ENCODE data around the gene AIF1. TPM values are rescaled to one million over a fixed set of nuclear protein-coding genes. Genes with fewer than 3 reads are reported as not detected.
A peak's percentile ranks its signal among the peaks of the same experiment; 100 is the strongest.

Gene AIF1
- total RNA-seq, 1 donor from 2014 or later = 3.8 TPM

DNA sequence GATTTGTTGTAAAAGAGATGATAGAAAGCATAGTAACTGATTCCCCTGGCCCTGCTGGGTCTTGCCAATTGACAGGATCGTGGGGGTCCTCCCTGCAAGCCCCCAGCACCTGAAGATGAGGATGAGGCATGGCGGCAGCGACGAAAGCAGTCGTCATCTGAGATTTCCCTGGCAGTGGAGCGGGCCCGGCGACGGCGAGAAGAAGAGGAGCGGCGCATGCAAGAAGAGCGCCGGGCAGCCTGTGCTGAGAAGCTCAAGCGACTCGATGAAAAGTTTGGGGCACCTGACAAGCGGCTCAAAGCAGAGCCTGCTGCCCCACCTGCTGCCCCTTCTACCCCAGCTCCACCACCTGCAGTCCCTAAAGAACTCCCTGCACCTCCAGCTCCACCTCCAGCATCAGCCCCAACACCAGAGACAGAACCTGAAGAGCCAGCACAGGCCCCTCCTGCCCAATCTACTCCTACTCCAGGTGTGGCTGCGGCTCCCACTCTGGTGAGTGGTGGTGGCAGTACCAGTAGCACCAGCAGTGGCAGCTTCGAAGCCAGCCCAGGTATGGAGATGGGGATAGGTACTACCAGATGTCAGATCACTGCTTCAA is 12.8 kb downstream of the AIF1 start:
- H3K4me3 Mint-ChIP-seq = no peak overlapping the region
- TF ChIP-seq, protein P1, sequence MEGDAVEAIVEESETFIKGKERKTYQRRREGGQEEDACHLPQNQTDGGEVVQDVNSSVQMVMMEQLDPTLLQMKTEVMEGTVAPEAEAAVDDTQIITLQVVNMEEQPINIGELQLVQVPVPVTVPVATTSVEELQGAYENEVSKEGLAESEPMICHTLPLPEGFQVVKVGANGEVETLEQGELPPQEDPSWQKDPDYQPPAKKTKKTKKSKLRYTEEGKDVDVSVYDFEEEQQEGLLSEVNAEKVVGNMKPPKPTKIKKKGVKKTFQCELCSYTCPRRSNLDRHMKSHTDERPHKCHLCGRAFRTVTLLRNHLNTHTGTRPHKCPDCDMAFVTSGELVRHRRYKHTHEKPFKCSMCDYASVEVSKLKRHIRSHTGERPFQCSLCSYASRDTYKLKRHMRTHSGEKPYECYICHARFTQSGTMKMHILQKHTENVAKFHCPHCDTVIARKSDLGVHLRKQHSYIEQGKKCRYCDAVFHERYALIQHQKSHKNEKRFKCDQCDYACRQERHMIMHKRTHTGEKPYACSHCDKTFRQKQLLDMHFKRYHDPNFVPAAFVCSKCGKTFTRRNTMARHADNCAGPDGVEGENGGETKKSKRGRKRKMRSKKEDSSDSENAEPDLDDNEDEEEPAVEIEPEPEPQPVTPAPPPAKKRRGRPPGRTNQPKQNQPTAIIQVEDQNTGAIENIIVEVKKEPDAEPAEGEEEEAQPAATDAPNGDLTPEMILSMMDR (conservative IDR thresholded peaks at IDR 0.05) = no peak
- DNase-seq (ENCODE audit: extremely low spot score, unreplicated experiment) = no peak
- H3K4me1 Mint-ChIP-seq (ENCODE audit: unreplicated experiment) = peaks cover 10% of the 10 kb centered on the region
- H3K27me3 Mint-ChIP-seq = no peaks in the 10 kb centered on the region
- H3K36me3 Mint-ChIP-seq = peaks cover 43% of the 10 kb centered on the region
- no peak overlapping the region for H3K27ac Mint-ChIP-seq
- no peaks in the 10 kb centered on the region for H3K9me3 Mint-ChIP-seq

DNA sequence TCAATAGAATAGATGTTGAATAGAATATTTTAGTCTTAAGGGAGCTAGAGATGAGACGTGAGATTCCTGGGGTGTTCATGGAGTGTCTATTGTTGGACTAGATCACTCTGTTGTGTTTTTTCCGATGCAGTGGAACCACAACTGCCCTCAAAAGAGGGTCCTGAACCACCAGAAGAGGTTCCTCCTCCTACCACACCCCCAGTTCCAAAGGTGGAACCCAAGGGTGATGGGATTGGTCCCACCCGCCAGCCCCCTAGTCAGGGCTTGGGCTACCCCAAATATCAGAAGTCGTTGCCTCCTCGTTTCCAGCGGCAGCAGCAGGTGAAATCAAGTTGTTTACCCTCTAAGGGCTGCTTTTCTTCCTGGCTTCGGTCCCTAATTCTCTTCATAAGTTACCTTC is 14.0 kb downstream of the AIF1 start:
- Mint-ChIP-seq H3K27ac (no peak overlapping the region), H3K9me3 (no peaks in the 10 kb centered on the region), H3K4me1 (ENCODE audit: unreplicated experiment) (peaks cover 5% of the 10 kb centered on the region), H3K27me3 (no peaks in the 10 kb centered on the region), H3K36me3 (peaks cover 38% of the 10 kb centered on the region), H3K4me3 (peak overlapping the region; percentile 10)
- no peak for DNase-seq (ENCODE audit: extremely low spot score, unreplicated experiment)
- TF ChIP-seq, protein P1 (conservative IDR thresholded peaks at IDR 0.05) = no peak

DNA sequence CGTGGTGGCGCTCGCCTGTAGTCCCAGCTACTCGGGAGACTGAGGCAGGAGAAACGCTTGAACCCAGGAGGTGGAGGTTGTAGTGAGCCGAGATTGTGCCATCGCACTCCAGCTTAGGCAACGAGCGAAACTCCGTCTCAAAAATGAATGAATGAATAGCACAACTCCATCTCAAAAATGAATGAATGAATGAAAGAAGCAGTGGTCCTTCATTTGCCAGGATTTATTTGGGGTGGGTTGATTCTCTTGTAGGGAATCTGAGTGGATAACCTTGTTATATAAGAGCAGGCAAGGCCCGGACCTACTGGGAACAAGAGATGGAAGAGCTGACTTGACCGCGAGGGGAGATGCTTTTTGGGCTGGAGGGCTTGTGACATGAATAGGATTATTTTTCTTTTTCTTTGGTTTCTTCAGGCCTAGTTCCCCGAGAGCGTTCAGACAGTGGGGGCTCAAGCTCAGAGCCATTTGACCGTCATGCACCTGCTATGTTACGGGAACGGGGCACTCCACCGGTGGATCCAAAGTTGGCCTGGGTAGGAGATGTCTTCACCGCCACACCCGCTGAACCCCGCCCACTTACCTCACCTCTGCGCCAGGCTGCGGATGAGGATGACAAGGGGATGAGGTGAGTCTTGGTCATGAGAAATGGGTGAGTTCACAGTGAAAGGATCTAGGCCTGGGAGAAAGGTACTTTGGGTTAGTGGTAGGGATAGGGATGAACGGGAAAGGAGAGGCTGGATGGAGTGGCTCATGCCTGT is 15.3 kb downstream of the AIF1 start:
- peaks cover 40% of the 10 kb centered on the region for H3K36me3 Mint-ChIP-seq
- H3K4me3 Mint-ChIP-seq = no peak overlapping the region
- peaks cover 5% of the 10 kb centered on the region for H3K4me1 Mint-ChIP-seq (ENCODE audit: unreplicated experiment)
- H3K27me3 Mint-ChIP-seq = no peaks in the 10 kb centered on the region
- no peak for DNase-seq (ENCODE audit: extremely low spot score, unreplicated experiment)
- TF ChIP-seq, protein P1 (conservative IDR thresholded peaks at IDR 0.05) = no peak
- no peak overlapping the region for H3K27ac Mint-ChIP-seq
- H3K9me3 Mint-ChIP-seq = no peaks in the 10 kb centered on the region

DNA sequence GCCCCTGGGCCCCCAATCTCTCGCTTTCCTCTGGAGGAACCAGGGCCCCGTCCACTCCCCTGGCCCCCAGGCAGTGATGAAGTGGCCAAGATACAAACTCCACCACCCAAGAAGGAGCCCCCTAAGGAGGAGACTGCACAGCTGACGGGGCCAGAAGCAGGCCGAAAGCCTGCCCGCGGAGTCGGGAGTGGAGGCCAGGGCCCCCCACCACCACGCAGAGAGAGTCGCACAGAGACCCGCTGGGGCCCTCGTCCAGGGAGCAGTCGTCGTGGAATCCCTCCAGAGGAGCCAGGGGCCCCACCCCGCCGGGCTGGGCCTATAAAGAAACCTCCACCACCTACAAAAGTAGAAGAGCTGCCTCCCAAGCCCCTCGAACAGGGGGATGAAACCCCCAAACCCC is 16.2 kb downstream of the AIF1 start:
- Mint-ChIP-seq H3K9me3 (no peaks in the 10 kb centered on the region), H3K4me1 (ENCODE audit: unreplicated experiment) (peaks cover 5% of the 10 kb centered on the region), H3K4me3 (no peak overlapping the region), H3K36me3 (peaks cover 38% of the 10 kb centered on the region), H3K27me3 (no peaks in the 10 kb centered on the region), H3K27ac (no peak overlapping the region)
- DNase-seq (ENCODE audit: extremely low spot score, unreplicated experiment) = no peak
- TF ChIP-seq, protein P1 (conservative IDR thresholded peaks at IDR 0.05) = no peak

DNA sequence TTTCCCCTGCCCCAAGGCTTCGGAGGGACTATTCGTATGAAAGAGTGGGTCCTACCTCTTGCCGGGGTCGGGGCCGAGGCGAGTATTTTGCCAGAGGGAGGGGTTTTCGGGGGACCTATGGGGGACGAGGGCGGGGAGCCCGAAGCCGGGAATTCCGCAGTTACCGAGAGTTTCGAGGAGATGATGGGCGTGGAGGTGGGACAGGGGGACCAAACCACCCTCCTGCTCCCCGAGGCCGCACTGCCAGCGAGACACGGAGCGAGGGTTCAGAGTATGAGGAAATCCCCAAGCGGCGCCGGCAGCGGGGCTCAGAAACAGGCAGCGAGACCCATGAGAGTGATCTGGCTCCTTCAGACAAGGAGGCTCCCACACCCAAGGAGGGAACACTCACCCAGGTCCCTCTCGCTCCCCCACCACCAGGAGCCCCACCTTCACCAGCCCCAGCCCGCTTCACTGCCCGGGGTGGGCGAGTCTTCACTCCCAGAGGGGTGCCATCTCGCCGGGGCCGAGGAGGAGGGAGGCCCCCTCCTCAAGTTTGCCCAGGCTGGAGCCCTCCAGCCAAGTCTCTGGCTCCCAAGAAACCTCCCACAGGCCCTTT is 16.7 kb downstream of the AIF1 start:
- no peak for DNase-seq (ENCODE audit: extremely low spot score, unreplicated experiment)
- peaks cover 37% of the 10 kb centered on the region for H3K36me3 Mint-ChIP-seq
- H3K9me3 Mint-ChIP-seq = no peaks in the 10 kb centered on the region
- no peak overlapping the region for H3K4me3 Mint-ChIP-seq
- H3K27me3 Mint-ChIP-seq = no peaks in the 10 kb centered on the region
- no peak overlapping the region for H3K27ac Mint-ChIP-seq
- TF ChIP-seq, protein P1 (conservative IDR thresholded peaks at IDR 0.05) = no peak
- H3K4me1 Mint-ChIP-seq (ENCODE audit: unreplicated experiment) = peaks cover 5% of the 10 kb centered on the region

Measured in type B pancreatic cell (in vitro differentiated cells).